Ishikawa (cell line): Measurements from ENCODE around the gene CLEC7A.

Source experiments
- CREB1 ChIP-seq: IDR thresholded peaks from 2 replicates; pipeline ENCODE4 v1.6.1; 2012; ENCODE audit warnings: low read depth
- EGR1 ChIP-seq: IDR thresholded peaks from 2 replicates; pipeline ENCODE4 v1.6.1; 2012
- EP300 ChIP-seq: IDR thresholded peaks from 2 replicates; pipeline ENCODE4 v1.6.1; 2012; ENCODE audit warnings: borderline replicate concordance
- RAD21 ChIP-seq: IDR thresholded peaks from 2 replicates; pipeline ENCODE4 v1.6.1; 2012; ENCODE audit warnings: low read depth
- TAF1 ChIP-seq: IDR thresholded peaks from 2 replicates; pipeline ENCODE4 v1.6.1; 2012; ENCODE audit warnings: low read depth, mild to moderate bottlenecking
- TCF12 ChIP-seq: IDR thresholded peaks from 2 replicates; pipeline ENCODE4 v1.6.1; 2012; ENCODE audit warnings: low read depth
- YY1 ChIP-seq: IDR thresholded peaks from 2 replicates; pipeline ENCODE4 v1.6.1; 2012; ENCODE audit warnings: low read depth
- TF ChIP-seq, protein P1 (sequence below): IDR thresholded peaks from 2 replicates; pipeline ENCODE4 v1.6.1; 2012; ENCODE audit warnings: low read depth, mild to moderate bottlenecking

DNA sequence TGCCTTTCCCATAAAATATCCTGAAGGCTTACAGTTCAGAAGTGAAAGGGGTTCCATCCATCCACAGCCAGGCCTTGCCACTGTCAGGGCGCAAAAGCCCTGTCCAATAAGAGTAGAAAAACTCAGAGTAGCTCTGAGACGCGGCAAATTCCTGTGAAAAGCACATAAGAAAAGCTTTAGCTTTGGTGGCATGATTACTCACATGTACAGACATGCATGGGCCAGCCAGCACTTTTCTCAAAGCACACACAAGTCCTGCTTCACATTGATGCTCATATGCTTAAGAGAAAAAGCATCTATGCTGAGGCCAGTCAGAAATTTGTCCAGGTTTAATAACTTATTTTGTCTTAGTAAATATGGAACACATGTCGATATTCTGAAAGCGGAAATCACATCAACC is 56.7 kb downstream of the CLEC7A start:
- TF ChIP-seq TAF1 (no peak), EP300 (no peak), RAD21 (no peak), EGR1 (no peak), YY1 (no peak), TCF12 (no peak), CREB1 (no peak)
- TF ChIP-seq, protein P1, sequence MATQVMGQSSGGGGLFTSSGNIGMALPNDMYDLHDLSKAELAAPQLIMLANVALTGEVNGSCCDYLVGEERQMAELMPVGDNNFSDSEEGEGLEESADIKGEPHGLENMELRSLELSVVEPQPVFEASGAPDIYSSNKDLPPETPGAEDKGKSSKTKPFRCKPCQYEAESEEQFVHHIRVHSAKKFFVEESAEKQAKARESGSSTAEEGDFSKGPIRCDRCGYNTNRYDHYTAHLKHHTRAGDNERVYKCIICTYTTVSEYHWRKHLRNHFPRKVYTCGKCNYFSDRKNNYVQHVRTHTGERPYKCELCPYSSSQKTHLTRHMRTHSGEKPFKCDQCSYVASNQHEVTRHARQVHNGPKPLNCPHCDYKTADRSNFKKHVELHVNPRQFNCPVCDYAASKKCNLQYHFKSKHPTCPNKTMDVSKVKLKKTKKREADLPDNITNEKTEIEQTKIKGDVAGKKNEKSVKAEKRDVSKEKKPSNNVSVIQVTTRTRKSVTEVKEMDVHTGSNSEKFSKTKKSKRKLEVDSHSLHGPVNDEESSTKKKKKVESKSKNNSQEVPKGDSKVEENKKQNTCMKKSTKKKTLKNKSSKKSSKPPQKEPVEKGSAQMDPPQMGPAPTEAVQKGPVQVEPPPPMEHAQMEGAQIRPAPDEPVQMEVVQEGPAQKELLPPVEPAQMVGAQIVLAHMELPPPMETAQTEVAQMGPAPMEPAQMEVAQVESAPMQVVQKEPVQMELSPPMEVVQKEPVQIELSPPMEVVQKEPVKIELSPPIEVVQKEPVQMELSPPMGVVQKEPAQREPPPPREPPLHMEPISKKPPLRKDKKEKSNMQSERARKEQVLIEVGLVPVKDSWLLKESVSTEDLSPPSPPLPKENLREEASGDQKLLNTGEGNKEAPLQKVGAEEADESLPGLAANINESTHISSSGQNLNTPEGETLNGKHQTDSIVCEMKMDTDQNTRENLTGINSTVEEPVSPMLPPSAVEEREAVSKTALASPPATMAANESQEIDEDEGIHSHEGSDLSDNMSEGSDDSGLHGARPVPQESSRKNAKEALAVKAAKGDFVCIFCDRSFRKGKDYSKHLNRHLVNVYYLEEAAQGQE, result no peak
